HG03095 (cell line): Measurements from ENCODE around the gene MATR3.
"Not testable (repeated sequence)": the region's sequence is repeated elsewhere in the genome, so short reads cannot be mapped to it uniquely, and the experiment has no call there.

Experiments
- ATAC-seq: cut with Tn5 transposase; IDR thresholded peaks from one replicate; pipeline ENCODE4 v1.9.1; 2021; ENCODE audit warnings: moderate library complexity; ENCODE audit not compliant: unreplicated experiment

MATR3 gene

DNA sequence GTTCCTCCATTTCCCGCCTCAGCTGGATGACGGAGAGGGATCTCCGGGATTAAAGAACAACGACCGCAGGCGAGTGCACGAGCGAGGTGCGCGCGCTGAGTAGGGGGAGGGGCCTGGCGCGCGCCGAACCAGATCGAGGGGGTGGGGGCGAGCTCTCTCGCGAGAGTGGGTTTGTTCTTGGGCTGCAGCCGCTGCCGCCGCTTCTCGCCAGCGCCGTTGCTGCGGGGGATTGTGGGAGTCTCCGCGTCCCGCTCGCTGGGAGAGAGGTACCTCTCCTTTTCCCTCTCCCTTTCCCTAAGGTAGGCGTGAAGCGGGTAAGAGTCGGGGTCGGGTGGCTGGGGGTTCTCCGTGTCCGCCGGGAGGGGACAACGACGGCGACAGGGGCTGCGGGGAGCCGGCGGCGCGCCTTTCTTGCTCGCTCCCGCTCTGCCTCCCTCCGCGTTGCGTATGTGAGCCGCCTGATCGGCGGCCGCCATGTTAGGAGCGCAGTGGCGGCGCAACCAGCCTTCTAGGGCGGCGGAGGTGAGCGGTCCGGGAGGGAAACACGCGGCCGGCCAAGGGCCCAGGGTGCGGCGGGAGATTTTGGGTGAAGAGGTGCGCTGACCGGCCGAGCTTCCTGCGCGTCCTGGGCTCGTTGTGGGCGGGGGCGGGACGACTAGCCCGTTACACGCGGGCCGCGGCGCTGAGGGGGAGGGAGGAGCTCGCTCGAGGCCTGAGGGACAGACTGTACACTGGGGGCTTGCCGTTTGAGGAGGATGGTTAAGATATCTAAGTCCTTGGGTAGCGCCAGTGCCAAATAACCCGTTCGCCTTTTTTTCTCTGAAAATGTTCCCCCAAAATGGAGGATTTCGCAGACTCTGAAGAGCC lies at the start of gene MATR3:
Gene MATR3 (plus strand): TSS at position 234 of the 867 bp plus-strand sequence. CDS start 13,676 bp downstream, outside the sequence.
- peak; percentile 78 for ATAC-seq

- no peak for ATAC-seq
Measured at GRCh38 chr5:139245637-139246339, 47.8 kb upstream of the MATR3 start.

DNA sequence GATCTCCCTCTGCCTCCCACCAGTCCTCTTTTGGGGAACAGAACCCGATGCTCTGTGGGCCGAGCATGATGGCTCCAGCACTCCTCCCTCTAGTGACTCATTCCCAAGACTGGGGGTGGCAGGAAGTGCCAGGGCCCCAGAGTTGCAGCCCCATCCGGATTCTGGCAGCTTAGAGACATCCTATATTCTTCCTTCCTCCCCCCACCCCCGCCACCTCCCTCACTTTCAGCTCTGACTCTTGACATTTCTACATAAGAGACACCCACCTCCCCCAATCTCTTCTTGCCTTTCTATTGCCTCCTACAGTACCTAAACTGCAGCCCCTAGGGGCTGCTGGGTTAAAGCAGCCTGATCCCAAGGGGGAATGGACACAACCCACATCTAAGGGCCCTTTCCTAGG lies 47.1 kb upstream of the MATR3 start:
- no peak for ATAC-seq

DNA sequence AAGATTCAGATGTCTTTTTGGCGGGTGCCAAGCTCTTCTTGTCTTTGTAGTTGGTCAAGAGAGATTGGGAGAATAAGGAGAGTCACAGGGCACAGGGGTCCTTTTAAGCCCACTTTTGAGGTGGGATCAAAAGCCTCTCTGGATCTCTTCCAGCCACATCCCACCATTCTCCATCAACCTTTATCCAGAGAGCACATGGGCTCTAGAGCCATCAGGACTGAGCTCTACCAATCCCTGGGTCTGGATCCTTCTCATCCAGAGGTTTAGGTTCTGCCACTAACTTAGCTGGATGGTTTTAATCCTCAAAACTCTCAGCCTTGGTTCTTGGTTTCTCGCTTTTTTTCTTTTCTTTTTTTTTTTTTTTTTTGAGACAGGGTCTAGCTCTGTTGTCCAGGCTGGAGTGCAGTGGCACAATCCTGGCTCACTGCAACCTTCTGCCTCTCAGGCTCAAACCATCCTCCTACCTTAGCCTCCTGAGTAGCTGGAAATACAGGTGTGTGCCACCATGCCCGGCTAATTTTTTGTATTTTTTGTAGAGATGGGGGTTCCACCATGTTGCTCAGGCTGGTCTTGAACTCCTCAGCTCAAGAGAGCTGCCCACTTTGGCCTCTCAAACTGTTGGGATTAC lies 44.6 kb upstream of the MATR3 start:
- no peak for ATAC-seq

DNA sequence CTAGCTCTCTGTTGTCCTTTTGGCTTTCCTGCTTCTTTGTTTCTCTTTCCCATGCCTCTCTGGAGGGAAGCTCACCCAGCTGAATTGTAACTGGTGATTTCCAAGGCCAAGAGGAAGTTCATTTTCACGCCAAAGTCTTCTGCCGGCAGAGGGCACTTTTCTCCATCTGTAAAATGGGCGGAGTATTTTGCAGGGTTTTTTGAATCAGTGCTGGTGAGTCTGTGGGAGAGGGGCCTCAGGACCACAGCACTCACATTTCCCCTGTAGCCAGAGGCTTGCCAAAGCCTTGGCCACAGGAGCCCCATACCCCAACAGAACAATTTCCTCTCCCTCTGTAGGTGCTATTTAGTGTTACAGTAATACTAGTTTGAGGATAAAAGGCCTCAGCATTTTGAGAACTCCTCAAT lies 42.3 kb upstream of the MATR3 start:
- no peak for ATAC-seq

- no peak for ATAC-seq
Measured at GRCh38 chr5:139251695-139252288, 41.7 kb upstream of the MATR3 start.

DNA sequence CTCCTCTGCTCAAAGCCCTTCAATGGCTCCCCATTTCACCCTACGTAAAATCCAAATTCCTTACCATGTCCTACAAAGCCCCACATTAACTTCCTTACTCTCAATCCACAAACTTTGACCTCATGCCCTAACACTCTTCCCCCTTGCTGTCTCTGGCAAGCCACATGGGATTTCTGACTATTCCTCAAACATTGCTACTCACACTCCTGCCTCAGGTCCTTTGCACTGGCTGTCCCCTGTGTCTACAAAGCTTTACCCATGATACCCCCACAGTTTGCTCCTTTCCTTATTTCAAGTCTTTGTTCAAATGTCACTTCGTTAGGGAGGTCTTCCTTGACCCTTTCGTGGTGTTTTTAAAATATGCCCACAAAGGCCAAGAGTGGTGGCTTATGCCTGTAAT lies 40.4 kb upstream of the MATR3 start:
- no peak for ATAC-seq

DNA sequence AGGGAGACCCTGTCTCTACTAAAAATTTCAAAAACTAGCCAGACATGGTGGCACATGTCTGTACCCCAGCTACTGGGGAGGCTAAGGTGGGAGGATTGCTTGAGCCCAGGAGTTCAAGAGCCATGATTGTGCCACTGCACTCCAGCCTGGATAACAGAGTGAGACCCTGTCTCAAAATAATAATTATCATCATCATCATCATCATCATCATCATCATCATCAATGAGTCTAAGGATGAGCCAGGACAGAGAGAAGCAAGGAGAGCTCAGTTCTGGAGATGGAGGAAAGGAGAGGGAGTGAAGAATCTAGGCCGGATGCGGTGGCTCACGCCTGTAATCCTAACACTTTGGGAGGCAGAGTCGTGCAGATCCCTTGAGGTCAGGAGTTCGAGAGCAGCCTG lies 36.7 kb upstream of the MATR3 start:
- no peak for ATAC-seq

- ATAC-seq = no peak
Measured at GRCh38 chr5:139262059-139262741, 31.3 kb upstream of the MATR3 start.

- ATAC-seq = peak; percentile 77
Measured at GRCh38 chr5:139262742-139263445, 30.6 kb upstream of the MATR3 start.

DNA sequence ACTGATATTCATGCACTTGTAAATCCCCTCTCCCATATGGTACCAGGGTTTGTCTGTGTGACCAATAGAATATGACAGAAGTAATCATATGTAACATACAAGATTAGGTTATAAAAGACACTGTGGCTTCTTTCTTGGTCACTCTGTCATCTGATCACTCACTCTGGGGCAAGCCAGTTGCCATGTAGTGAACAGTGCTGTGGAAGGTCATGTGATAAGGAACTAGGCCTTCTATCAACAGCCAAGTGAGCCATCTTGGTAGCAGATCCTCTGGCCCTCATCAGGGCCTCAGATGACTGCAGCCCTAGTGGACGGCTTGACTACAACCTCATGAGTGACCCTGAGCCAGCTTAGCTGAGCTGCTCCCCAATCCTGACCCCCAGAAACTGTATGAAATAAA lies 30.0 kb upstream of the MATR3 start:
- no peak for ATAC-seq

GRCh38 chr5:139263946-139264345 lies 29.6 kb upstream of the MATR3 start:
- ATAC-seq = no peak

DNA sequence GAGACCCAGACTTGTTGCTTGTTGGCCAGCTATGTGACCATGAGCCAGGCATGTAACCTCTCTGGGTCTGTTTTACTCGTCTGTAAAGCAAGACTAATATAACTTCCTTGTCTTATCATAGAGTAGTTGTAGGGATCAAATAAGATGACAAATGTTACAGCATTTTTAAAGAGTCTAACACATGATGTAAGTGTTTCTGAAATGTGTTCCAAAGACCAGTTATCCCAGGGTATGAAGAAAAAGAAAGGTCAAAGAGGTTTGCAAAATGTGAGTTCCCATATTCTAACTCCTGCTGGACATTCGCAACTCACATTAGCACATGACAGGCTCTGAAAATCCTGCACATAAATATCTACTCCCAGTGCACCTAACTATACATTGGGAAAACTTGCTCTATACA lies 28.5 kb upstream of the MATR3 start:
- no peak for ATAC-seq

- no peak for ATAC-seq
Measured at GRCh38 chr5:139266236-139266635, 27.3 kb upstream of the MATR3 start.

- no peak for ATAC-seq
Measured at GRCh38 chr5:139267481-139267880, 26.1 kb upstream of the MATR3 start.

DNA sequence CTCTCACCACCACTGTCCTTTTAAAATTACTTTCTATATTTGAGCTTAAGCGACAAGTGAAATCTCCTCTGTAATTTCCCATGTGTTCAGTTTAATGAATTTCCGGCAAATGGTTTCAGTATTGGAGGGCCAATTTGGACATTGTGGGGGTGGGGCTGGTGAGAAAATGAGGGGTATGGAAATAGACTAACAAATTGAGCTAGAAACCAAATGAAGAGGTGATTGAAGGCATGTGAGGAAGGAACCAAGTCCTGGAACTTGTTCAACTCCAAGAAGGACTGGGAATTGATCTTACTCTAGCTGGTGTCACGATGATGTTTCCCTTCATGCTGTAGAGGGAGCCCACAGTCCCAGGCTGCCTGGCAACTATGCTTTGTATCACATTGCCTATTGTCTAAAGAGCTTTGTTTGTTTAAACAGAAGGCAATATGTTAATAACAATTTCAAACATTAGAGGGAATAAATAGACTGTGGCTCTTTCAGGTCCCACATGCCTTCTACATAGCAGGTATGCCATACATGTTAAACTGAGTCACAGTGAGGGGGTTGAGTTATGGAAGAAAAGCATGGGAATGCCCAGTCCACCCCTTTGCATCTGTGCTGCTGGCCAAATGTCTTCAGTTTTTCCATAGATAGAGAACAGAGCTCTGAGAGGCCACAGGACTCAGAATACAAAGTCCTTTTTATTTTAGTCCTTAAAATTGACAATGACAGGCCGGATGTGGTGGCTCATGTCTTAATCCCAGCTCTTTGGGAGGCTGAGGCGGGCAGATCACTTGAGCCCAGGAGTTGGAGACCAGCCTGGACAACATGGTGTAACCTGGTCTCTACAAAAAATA lies 25.0 kb upstream of the MATR3 start:
- no peak for ATAC-seq

DNA sequence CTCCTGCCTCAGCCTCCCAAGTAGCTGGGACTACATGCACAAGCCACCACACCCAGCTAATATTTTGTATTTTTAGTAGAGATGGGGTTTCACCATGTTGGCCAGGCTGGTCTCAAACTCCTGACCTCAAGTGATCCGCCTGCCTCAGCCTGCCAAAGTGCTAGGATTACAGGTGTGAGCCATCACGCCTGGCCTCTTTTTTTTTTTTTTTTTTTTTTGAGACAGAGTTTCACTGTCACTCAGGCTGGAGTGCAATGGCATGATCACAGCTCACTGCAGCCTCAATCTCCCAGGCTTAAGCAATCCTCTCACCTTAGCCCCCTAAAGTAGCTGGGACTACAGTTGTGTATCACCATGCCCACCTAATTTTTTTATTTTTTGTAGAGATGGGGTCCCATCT lies 22.8 kb upstream of the MATR3 start:
- ATAC-seq = not testable (repeated sequence)

DNA sequence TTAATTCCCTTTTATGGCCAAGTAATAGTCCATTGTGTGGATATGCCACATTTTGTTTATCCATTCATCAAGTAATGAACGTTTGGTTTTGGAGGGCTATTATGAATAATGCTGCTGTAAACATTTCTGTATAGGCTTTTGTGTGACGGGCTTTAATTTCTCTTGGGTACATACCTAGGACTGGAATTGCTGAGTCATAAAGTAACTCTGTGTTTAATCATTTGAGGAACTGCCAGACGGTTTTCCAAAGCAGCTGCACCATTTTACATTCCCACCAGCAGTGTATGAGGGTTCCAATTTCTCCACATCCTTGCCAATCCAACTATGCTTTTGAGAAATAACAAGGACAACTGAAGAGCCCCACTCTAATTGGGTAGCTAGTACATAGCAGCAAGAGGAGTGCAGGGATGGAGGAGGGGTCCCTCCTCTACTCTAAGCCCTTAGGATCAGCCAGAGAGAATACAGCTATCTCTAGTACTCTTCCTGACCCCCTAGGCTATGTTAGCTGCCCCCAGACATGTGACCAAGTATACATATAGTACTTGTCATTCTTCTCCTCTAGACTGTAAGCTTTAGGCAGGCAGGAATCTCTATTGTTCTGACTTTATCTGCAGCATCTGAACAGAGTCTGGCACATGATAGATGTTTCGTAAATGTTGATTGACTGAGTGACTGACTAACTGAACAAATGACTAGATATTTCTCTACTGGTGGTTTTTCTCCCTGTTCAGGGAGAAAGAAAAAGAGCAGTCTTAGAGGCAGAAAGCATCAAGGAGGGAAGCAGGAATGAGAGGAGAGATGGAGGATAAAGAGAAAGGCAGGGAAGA lies 22.1 kb upstream of the MATR3 start:
- ATAC-seq = no peak
